ENCODE measurements around the gene VMP1.

The VMP1 gene

DNA sequence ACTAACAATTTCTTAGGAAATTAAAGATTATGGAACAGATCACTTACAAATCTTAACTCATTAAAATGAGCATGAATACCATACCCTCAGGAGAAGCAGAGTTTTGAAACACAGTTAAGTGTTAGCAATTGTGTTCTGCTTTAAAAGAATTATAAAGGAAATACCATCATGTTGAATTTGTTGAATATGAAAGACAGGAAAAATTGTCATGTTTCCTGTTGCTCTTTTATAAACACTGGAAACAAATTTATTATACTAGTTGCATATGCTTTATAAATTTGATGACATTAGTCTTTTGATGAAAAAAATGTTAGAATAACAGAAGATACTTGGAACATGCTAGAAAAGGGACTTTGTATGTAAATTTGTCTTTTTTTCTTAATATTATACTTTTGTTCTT lies 59.7 kb downstream of the VMP1 start:
- no peaks in the 10 kb centered on the region for H4K20me1 ChIP-seq (ENCODE audit: insufficient read depth, low read length)
- H3K36me3 ChIP-seq (ENCODE audit: insufficient read depth, low read length), result peaks cover 17% of the 10 kb centered on the region; the same call in 1 of the 2 replicates
- DNase-seq (no peak), ATAC-seq (ENCODE audit: insufficient read depth, low read depth) (no peak)
- H3K9me3 ChIP-seq (ENCODE audit: insufficient read depth, low read length, severe bottlenecking), result no peaks in the 10 kb centered on the region
- TF ChIP-seq, protein P1, sequence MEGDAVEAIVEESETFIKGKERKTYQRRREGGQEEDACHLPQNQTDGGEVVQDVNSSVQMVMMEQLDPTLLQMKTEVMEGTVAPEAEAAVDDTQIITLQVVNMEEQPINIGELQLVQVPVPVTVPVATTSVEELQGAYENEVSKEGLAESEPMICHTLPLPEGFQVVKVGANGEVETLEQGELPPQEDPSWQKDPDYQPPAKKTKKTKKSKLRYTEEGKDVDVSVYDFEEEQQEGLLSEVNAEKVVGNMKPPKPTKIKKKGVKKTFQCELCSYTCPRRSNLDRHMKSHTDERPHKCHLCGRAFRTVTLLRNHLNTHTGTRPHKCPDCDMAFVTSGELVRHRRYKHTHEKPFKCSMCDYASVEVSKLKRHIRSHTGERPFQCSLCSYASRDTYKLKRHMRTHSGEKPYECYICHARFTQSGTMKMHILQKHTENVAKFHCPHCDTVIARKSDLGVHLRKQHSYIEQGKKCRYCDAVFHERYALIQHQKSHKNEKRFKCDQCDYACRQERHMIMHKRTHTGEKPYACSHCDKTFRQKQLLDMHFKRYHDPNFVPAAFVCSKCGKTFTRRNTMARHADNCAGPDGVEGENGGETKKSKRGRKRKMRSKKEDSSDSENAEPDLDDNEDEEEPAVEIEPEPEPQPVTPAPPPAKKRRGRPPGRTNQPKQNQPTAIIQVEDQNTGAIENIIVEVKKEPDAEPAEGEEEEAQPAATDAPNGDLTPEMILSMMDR (IDR thresholded peaks at IDR 0.05; ENCODE audit: borderline replicate concordance, extremely low read depth, low read length, poor library complexity, severe bottlenecking), result no peak
- no peak for TF ChIP-seq EZH2 (IDR thresholded peaks at IDR 0.05; ENCODE audit: borderline replicate concordance, low read depth, low read length, severe bottlenecking)
- no peaks in the 10 kb centered on the region for H3K27me3 ChIP-seq (ENCODE audit: insufficient read depth, low read length, poor library complexity)
- no peak overlapping the region for H3K9ac ChIP-seq (ENCODE audit: low read depth, low read length)
- no peak overlapping the region for H3K27ac ChIP-seq (ENCODE audit: low read length)
- H3K79me2 ChIP-seq (ENCODE audit: insufficient read depth, low read length), result no peaks in the 10 kb centered on the region
- no peak overlapping the region for H2AFZ ChIP-seq (ENCODE audit: low read depth, low read length)
- no peaks in the 10 kb centered on the region for H3K4me1 ChIP-seq (ENCODE audit: insufficient read depth, low read length)
- no peak overlapping the region for H3K4me2 ChIP-seq (ENCODE audit: insufficient read depth, low read length)
- H3K4me3 ChIP-seq (ENCODE audit: low read depth in 1 of 2, low read length in 2 of 2), result no peak overlapping the region

DNA sequence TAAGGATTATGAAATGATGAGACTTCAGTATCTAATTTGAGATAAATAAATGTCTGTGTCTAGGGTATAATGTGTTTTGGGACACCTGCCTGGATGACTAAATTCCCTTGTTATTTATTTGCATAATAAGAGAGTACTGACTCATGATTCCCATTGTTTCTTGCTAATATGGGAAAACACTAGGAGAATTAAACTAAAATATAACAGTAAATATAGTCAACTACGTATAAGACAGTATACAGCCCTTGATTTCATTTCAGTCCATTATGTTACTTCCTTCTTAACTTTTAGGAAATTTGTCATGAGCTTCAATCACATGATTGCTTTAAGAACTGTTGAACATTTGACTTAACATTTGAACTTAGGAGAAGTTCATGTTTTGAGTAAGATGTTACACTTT lies 62.4 kb downstream of the VMP1 start:
- no peak overlapping the region for H3K4me3 ChIP-seq (ENCODE audit: low read depth in 1 of 2, low read length in 2 of 2)
- H3K4me1 ChIP-seq (ENCODE audit: insufficient read depth, low read length), result no peaks in the 10 kb centered on the region
- ATAC-seq (ENCODE audit: insufficient read depth, low read depth) (no peak), DNase-seq (no peak)
- H3K79me2 ChIP-seq (ENCODE audit: insufficient read depth, low read length), result no peaks in the 10 kb centered on the region
- no peak overlapping the region for H3K27ac ChIP-seq (ENCODE audit: low read length)
- TF ChIP-seq EZH2 (IDR thresholded peaks at IDR 0.05; ENCODE audit: borderline replicate concordance, low read depth, low read length, severe bottlenecking), result no peak
- H4K20me1 ChIP-seq (ENCODE audit: insufficient read depth, low read length), result no peaks in the 10 kb centered on the region
- H3K36me3 ChIP-seq (ENCODE audit: insufficient read depth, low read length), result peaks cover 25% of the 10 kb centered on the region; the same call in 1 of the 2 replicates
- no peak overlapping the region for H2AFZ ChIP-seq (ENCODE audit: low read depth, low read length)
- no peak overlapping the region for H3K9ac ChIP-seq (ENCODE audit: low read depth, low read length)
- no peak overlapping the region for H3K4me2 ChIP-seq (ENCODE audit: insufficient read depth, low read length)
- H3K9me3 ChIP-seq (ENCODE audit: insufficient read depth, low read length, severe bottlenecking), result no peaks in the 10 kb centered on the region
- no peaks in the 10 kb centered on the region for H3K27me3 ChIP-seq (ENCODE audit: insufficient read depth, low read length, poor library complexity)

DNA sequence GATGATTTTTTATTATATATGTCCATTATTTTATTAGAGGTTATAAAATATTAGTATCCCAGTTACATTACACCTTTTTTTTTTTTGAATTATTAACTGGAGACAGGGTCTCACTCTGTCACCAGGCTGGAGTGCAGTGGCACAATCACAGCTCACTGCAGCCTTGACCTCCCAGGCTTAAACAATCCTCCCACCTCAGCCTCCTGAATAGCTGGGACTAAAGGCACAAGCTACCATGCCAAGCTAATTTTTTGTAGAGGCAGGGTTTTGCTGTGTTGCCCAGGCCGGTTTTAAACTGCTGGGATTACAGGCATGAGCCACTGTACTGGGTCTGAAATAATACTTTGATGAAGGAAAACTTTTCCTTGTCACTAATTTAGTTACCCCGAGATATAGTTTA lies 63.6 kb downstream of the VMP1 start:
- ATAC-seq (ENCODE audit: insufficient read depth, low read depth), result no peak
- no peak for DNase-seq
- H3K36me3 ChIP-seq (ENCODE audit: insufficient read depth, low read length), result peaks cover 28% of the 10 kb centered on the region
- H3K79me2 ChIP-seq (ENCODE audit: insufficient read depth, low read length), result no peaks in the 10 kb centered on the region
- no peak overlapping the region for H3K4me3 ChIP-seq (ENCODE audit: low read depth in 1 of 2, low read length in 2 of 2)
- H4K20me1 ChIP-seq (ENCODE audit: insufficient read depth, low read length), result no peaks in the 10 kb centered on the region
- H3K9me3 ChIP-seq (ENCODE audit: insufficient read depth, low read length, severe bottlenecking), result no peaks in the 10 kb centered on the region
- H3K27me3 ChIP-seq (ENCODE audit: insufficient read depth, low read length, poor library complexity), result no peaks in the 10 kb centered on the region
- no peak overlapping the region for H3K9ac ChIP-seq (ENCODE audit: low read depth, low read length)
- no peak overlapping the region for H3K4me2 ChIP-seq (ENCODE audit: insufficient read depth, low read length)
- H3K4me1 ChIP-seq (ENCODE audit: insufficient read depth, low read length), result no peaks in the 10 kb centered on the region
- no peak for TF ChIP-seq EZH2 (IDR thresholded peaks at IDR 0.05; ENCODE audit: borderline replicate concordance, low read depth, low read length, severe bottlenecking)
- TF ChIP-seq, protein P1 (IDR thresholded peaks at IDR 0.05; ENCODE audit: borderline replicate concordance, extremely low read depth, low read length, poor library complexity, severe bottlenecking), result no peak
- H2AFZ ChIP-seq (ENCODE audit: low read depth, low read length), result no peak overlapping the region
- H3K27ac ChIP-seq (ENCODE audit: low read length), result no peak overlapping the region

DNA sequence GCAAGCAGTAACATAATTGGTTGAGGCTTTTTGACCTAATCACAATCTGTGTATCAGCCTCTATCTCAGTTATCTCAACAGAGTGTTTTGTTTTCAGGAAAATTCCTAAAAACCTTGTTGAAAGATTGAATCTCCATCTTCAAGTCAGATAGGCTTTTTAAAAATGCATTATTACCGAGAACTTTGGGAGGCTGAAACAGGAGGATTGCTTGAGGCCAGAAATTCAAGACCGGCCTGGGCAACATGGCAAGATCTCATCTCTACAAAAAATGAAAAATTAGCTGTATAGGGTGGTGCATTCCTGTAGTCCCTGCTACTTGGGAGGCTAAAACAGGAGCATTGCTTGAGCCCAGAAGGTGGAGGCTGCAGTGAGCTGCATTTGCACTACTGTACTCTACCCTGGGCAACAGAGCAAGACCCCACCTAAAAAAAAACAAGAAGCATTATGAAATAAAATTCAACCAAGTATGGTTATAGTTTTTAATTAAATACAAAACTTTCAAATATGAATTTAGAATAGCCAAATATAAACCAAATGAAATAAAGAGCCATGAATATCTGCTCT lies 68.4 kb downstream of the VMP1 start:
- peaks cover 39% of the 10 kb centered on the region for H3K36me3 ChIP-seq (ENCODE audit: insufficient read depth, low read length)
- no peaks in the 10 kb centered on the region for H3K9me3 ChIP-seq (ENCODE audit: insufficient read depth, low read length, severe bottlenecking)
- ATAC-seq (ENCODE audit: insufficient read depth, low read depth) (no peak), DNase-seq (no peak)
- no peak overlapping the region for H3K27ac ChIP-seq (ENCODE audit: low read length)
- H3K27me3 ChIP-seq (ENCODE audit: insufficient read depth, low read length, poor library complexity), result no peaks in the 10 kb centered on the region
- no peaks in the 10 kb centered on the region for H3K4me1 ChIP-seq (ENCODE audit: insufficient read depth, low read length)
- TF ChIP-seq, protein P1 (IDR thresholded peaks at IDR 0.05; ENCODE audit: borderline replicate concordance, extremely low read depth, low read length, poor library complexity, severe bottlenecking), result no peak
- no peak for TF ChIP-seq EZH2 (IDR thresholded peaks at IDR 0.05; ENCODE audit: borderline replicate concordance, low read depth, low read length, severe bottlenecking)
- H3K9ac ChIP-seq (ENCODE audit: low read depth, low read length), result no peak overlapping the region
- H3K4me3 ChIP-seq (ENCODE audit: low read depth in 1 of 2, low read length in 2 of 2), result no peak overlapping the region
- no peaks in the 10 kb centered on the region for H4K20me1 ChIP-seq (ENCODE audit: insufficient read depth, low read length)
- no peaks in the 10 kb centered on the region for H3K79me2 ChIP-seq (ENCODE audit: insufficient read depth, low read length)
- no peak overlapping the region for H2AFZ ChIP-seq (ENCODE audit: low read depth, low read length)
- no peak overlapping the region for H3K4me2 ChIP-seq (ENCODE audit: insufficient read depth, low read length)
